Inflammatory macrophage treated with lipopolysaccharide for 1 hour (primary cell): ENCODE data around the gene BMPR1B.

Source experiments
- DNase-seq, 2 donors: peaks; one replicate each; pipeline ENCODE4 v3.0.0-alpha.2; 2020 to 2022

The BMPR1B gene

DNA sequence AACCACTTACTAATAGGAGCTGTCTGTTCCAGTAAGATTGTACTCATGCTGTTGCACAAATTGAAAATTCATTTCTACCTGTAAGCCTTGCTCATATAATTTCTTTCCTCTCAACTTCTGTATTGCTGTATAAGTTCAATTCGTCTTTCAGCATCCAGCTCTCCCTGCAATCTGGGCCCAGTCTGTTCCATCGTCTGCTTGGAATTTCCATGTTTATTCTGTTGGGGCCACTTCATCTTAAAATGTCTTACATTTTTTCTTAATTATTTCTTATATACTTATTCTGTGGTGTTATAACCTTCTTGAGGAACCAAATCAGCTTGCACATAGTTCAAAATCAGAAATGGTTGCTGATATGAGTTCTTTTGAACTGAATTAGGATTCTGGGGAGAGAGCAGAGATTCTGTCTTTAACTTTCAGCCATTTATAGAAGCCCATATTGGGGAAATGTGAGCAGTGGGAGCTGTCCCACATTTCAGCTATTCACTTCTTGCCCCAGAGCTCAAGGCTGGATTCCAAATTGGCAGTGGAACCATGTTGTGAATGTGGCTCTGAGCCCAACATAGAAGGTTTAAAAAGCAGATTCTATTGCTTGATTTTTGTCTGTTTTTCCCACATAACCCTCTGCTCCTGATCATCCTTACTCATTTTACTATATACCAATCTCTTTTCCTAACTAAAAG lies 291.9 kb downstream of the BMPR1B start:
- no peak for DNase-seq

DNA sequence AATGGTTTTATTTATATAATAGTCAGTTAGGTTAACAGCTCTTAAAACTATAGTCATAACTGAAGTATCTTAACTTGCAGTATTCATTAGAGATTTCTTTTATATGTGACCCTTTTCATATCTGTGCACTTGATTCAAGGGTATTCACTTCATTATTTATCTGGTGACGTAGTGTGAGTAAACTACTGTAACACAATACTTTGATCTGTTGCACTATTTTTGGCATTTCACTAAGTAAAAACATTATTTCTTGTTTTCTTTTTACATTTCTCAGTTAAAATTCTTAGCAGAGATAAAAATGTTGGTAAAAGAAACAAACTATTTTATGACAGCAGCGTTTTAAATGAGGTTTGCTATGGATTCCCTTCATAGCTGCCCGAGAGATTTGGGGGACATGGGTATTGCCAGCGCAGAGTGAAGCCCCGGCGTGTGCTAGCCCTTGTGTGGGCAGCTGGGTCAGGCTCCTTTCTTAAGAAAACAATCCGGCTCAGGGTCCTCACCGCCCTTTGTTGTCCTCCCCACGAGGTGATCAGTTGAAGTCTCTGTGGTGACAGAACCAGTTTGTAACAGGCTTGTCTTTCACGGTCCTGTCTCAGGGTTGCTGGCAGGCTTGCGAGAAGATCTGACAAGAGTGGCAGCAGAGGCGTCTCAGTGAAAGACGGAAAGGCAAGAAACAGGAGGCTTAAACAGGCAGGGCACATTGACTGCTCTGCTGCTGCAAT lies 293.4 kb downstream of the BMPR1B start:
- no peak for DNase-seq

DNA sequence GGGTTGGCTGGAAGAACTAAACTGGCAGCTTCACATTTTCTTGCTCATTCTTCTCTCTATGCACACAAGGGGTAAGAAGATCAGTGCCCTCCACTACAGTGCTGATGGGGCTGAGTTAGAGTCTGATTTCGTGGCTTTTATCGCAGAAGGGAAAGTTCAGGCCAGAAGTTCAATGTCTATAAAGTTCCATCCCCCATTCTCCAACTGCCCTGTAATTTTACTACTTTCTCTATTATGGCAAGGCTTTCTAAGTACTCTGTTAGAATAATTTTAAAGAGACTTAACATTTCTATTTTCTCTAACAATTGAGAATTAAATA lies 293.9 kb downstream of the BMPR1B start:
- no peak for DNase-seq

DNA sequence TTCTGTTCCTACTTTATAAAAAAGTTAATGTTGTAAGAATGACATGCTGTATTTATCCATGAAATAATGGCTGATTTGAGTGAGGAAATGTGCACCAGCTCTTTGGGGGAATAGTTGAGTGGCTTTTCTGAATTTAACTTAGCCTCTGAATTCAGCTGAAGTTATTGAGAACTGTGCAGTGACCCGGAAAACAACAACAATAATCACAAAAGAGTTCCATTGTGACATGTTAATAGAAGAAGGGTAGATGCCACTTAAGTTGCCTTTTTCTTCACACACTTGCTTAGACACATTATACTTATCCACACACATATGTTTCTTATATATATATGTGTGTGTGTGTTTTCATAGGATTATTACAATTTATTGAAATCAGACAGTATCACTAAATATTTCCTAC lies 301.2 kb downstream of the BMPR1B start:
- no peak for DNase-seq

DNA sequence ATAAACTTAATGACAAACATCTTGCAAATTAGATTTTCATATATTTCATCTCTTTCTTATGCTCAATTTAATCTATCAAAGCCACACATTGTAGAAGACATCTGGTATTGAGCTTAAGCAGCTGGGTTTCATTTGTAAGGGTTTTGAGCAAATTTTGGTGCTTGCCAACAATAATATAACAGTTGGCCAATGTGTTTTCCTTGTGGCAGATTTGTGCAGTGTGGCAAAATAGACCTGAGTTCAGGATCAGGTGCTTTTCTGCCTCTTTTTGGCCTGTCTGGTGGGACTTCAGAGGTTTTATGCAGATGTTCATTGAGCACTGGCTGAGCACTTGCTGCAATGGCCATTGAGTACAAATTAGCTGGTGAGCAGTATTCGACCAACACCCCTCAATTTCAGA lies 301.9 kb downstream of the BMPR1B start:
- no peak for DNase-seq

DNA sequence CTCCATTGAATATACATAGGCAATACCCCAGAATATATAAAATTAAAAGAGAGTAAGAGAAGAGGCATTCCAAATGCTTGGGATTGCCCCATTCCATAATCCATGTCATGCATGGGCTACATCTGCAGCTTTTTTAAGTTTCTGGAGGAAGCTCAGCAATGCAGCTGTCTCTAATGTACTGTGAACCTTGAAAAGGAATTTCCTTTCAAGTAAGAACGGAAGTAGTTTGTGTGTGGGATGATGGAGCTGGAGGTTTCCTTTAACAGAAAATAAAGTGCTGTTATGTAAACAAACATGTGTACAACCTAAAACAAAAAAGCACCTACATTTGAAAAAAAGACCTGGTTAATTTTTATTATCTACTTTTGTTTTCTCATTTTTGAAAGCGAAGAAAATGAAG lies 303.5 kb downstream of the BMPR1B start:
- DNase-seq, result peak in 1 of 2 donors; percentile 8

DNA sequence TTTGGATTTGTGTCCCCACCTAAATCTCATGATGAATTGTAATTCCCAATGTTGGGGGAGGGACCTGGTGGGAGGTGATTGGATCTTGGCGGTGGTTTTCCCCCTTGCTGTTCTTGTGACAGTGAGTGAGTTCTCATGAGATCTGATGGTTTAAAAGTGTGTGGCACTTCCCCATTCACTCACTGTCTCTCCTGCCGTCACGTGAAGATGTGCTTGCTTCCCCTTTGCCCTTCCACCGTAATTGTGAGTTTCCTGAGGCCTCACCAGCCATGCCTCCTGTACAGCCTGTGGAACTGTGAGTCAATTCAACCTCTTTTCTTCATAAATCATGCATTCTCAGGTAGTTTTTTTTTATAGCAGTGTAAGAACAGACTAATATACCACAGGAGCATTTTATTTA lies 304.0 kb downstream of the BMPR1B start:
- DNase-seq, result peak; percentile 0 to 17

DNA sequence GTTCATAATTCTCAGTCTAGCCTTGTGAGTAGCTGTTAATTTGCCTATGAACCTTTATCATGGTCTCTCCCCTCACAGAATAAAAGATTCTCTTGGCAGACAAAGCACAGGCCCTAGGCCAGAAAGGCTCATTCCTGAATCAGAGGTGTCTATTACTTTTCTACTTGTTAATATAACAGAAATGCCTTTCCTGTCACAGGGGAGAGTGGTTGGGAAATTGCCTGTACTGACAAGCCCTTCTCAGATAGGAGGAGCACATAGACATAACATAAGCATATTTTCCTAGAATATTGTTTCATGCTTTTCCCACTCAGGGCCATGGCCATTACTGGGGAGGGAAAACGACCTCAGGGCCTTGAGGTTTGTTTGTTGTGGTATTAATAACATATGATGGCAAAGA lies 308.3 kb downstream of the BMPR1B start:
- no peak for DNase-seq

DNA sequence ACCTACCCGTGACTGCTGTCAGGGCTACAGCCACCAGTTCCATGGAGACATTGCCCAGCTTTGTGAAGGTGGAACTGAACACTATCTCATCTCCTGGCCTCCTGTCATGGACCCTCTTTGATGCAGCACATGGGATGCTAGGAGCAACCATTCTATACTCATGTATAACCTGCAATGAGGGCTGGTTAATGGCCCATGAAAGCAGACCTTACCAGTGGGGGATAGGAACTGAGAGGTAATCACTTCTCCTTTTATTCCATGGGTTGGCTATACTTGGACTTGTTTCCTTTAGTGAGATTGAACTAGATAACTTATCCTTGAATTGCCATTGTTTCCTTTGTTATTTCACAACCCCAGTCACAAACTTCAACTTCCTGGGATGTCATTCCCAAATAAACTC lies 310.6 kb downstream of the BMPR1B start:
- DNase-seq, result no peak

DNA sequence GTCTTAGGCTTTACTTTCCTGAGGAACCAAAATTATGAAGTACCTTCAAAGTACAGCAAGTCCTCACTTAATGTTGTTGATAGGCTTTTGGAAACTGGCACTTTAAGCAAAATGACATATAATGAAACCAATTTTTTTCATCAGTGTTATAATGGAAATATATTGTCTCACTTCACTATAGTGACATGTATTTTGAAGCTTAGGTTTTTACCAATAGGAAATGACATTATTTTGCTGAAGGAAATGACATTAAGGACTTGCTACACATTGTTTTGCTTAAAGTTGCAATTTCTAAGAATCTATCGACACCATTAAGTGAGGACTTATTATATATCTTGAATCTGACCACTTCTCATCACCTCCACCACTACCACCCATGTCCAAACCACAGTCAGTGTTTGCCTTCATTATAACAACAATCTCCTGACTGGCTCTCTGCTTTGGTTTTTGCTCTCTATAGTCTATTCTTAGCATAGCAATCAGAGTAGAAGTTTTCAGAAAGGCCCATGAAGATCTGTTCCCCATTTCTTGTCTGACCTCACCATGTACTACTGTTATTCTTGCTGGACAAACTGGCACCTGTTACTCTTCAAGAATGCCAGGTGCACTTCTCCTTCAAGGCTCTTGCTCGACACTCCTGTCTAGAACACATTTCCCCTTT lies 311.2 kb downstream of the BMPR1B start:
- DNase-seq, result no peak

DNA sequence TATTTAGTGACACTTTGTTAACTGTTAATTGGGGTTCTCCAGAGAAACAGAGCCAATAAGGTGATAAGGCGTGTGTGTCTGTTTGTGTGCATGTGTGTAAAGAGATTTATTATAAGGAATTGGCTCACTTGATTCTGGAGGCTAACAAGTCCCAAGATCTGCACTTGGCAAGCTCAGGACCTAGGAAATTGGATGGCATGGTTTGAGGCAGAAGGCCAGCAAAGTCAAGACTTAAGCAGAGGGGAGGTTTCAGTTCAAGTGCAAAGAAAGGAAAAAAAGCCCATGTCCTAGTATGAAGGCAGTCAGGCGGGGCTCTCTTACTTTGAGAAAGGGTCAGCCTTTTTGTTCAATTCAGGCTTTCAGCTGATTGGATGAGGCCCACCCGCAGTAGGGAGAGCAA lies 314.1 kb downstream of the BMPR1B start:
- DNase-seq, result no peak

DNA sequence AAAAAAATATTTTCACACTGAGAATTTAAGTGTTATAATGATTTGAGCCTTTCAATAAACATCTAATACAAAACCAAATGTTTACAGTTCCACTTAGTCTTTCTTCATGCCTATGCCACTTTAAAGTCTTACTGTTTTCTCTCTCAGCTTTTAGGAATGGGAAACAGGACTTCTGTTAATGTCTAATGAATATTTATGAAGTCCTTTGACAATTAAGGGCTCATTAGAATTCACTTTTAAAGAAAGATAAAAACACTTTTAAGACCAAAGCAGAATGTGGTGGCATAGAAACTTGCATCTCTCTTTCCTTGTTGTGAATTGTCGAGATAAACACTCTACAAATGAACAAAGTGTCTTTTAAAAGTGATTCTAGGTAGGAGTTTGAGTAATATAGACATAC lies 315.9 kb downstream of the BMPR1B start:
- DNase-seq, result no peak

DNA sequence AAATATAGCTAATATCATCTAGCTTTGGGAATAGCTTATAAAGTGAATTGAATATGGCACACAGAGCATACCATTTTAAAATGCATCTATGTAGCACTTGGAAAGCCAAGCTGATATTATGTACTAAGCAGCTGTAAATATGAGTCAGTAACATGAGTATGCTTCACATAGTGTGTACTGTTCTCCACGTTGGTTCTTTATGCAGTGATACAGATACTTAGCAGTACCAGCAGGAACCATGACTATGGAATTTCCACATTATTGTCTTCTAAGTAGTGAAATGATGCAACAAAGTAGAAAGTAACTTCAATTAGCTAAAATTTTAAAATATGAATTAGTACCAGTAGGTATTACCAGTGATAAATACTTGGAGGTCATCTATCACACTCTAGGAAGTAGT lies 320.1 kb downstream of the BMPR1B start:
- no peak for DNase-seq

DNA sequence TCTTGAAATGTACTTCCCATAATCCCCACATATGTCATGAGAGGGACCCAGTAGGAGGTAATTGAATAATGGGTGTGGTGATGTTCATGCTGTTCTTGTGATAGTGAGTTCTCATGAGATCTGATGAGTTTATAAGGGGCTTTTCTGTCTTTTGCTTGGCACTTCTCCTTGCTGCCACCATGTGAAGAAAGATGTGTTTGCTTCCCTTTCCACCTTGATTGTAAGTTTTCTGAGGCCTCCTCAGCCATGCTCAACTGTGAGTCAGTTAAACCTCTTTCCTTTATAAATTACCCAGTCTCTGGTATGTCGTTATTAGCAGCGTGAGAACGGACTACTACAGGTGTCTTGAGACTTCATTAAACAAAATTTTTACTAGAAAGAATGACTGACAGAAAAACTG lies 323.2 kb downstream of the BMPR1B start:
- DNase-seq, result no peak

DNA sequence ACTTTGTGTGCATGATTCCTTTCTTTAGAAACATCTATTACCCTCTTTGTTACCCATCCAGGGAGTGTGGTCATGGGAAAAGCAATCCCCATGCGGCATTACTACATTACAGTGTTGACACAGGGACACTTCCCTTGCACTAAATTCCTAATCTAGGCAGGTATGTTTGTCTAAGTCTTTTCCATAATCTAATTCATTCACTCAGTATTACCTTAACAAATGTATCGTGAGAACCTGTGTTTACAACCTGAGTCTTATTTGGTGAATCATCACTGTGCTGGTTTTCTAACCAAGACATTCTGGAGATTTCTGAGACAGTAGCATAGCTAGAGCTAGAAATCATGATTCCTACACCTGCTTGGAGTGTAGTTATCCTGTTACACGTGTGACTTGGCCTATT lies 326.8 kb downstream of the BMPR1B start:
- no peak for DNase-seq

DNA sequence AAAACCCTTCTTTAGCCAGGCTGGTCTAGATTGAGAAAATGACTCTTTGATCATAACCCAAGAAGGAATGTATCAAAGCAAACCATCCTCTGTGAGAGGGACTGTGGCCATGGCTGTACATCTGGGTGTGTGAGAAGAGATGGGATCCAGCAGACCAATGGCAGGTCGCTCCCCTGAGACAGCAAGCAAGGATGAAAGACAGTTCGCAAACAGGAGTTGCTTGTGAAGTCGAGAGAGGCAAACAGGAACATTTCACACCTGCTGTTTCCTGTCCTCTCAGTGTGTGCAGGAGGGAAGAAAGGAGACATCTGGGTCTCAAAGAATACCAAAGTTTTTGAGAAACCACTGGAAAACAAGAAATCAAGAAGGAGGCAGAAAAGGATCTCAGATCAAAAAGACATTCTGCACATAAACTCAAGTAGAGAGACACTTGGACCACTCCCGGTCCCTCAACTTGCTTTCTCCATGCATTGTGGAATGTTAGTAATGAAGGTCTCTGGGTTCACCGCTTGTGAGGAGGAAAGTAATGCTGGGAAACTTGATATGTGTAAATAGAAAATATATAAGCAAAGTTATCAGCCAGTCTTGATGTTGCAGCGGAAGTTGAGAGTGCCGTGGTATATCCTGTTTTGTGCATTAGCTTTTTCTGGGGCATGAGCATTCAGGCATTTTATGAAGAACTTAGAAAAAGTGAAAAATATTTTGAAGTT lies 327.5 kb downstream of the BMPR1B start:
- no peak for DNase-seq

DNA sequence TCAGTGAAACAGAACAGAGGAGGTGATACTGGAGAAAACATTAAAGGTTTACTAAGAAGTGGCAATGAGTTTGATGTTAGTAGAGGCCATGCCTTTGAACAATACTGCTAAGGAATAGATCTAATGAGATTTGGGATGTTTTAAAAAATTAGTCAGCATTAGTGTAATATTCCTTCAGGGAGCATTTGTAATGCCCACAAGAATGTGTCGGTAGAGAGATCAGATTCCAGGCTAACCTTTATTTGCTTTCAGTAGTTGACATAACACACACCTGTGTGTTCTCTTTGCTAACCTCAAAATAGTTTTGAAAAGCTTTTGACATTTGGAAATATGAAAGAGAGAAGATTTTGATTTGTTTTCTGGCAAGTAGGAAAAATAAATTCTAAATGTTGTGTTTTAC lies 328.8 kb downstream of the BMPR1B start:
- no peak for DNase-seq

DNA sequence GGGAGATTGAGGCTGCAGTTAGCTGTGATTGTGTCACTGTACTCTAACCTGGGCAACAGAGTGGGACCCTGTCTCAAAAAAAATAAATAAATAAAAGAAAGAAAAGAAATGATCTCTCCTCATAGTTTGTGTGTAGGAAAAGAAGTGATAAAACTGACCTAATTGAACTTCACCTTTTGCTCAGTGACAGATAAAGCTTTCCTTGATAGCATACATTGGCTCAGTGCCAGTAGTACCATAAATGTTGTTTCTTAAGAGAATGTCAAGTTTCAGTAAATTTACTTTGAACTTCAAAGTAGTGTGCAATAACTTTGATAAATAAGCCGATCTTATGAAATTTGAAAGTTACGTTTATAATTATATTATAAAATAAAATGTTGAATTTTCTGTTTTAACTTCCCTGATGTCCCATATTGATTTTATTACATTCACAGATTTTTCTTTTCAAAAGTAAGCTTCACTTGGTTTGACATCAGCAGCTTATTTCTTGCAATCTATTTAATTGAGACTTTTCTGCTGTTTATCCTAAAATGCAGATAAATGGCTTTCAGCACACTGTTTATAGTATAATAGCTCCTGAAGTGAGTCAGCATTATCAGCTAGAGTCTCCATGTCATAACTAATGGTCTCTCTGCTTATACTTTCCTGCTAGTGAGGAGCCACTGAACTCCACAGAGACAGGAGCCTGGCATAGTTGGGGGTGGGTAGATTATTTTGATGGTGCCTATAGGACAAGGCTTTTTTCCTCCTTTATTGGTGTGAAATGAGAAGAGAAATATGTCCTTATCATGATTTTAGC lies 330.1 kb downstream of the BMPR1B start:
- DNase-seq, result no peak

DNA sequence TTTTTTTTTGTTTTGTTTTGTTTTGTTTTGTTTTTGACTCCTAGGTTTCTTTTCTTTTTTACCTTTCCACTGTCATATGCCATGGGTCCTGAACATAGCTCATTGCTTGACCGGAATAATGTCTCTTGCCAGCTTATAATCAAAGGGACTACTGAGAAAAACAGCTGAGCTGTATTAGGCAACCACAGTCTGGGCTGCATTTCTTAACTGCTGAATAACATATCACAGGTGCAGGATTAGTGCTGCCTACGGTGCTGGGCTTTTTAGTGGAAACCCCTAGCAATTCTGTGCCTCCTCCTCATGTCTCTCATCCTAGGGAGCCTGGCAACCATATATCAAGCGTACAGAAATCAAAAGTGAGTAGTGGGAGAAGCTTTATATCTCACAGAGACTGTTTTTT lies 333.5 kb downstream of the BMPR1B start:
- DNase-seq, result no peak

DNA sequence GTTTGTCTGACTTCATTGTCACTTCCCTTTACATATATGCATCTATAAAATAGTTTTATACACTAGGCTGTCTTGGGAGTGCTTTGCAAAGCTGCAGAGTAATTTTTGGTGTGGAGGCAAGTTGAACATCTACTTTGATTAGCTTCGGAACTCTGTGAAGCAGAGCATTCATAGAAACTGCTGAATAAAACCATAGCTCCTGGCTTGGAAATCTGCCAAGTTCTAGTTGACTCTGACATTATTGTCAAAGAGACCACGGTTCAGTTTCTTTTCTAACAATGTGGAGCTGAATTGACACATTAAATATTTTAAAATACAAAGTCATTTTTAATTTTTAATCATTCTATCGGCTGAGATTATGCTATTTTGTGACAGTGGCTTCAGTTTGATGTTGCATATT lies 335.0 kb downstream of the BMPR1B start:
- DNase-seq, result no peak

DNA sequence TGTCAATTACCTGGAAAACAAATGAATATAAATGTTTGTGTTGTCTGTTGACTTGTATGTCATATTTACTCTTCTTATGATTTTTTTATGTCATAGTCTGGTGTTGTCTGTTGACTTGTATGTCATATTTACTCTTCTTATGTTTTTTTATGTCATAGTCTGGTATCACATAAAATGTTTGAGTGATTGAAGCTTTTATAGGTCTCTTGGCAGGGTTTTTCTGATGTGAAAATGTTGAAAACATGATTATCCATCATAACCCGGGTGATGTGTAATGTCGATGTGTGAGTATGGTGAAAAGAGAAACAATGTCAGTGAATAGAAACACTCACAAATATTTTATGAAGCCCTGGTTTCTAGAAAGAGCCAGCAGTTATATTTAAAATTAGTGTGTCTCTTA lies 335.7 kb downstream of the BMPR1B start:
- no peak for DNase-seq

DNA sequence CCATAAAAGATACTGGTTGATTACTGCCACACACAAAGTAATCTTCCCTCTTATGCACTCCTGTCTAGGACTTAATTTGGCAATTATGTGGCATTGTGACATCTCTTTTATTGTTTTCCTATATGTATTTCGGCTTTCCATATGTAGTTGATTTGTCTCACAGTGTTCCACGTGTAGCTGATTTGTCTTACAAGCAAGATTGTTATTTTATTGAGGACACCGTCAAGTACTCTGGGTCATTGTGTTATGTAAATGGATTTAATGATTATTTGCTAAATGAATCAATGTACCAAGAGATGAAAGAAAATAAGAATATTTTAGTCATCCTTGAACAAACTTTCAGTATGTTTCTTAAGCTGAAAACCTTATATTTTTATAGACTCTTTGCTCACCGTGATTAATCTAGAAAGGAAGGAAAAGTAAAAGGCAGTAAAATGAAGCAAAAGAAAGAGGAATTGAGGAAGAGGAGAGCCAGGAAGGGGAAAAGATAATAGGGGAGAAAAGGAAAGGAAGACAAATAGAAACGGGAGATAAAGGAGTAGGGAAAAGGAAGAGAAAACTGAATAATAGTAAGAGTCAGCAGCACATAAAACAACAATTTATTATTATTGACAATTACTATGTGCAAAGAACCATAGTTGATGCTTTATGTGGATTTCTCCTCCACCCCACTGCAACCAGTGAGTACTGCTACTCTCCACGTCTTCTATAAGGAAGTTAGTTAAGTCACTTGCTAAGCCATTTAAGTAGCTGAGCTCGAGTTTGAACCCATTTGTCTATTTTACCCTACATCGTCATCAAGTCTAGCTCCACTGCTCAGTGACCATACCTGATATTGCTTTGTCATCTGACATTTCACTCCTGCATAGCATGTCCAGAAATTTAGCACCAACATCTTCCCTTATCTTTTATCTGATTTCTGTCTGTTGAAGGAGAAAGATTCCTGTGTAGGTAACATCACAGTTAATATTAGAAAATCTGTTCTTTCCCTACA lies 336.5 kb downstream of the BMPR1B start:
- DNase-seq, result no peak
